Retinal pigment epithelial cell (primary cell): ENCODE data around the gene PRSS36.
A peak's percentile ranks its signal among the peaks of the same experiment; 100 is the strongest.

ENCODE experiments used
- DNase-seq: peaks from one replicate; pipeline ENCODE4 v3.0.0-alpha.2; 2010; ENCODE audit warnings: low read depth
- H3K4me3 ChIP-seq: 2 replicates; pipeline ENCODE4 v1.5.1; 2011; ENCODE audit warnings: mild to moderate bottlenecking, low read length, control low read depth, moderate library complexity
- TF ChIP-seq, protein P1 (sequence below): conservative IDR thresholded peaks from 2 replicates; pipeline ENCODE4 v1.5.1; 2011; ENCODE audit warnings: low read depth, low read length, control low read depth, inconsistent platforms

Gene PRSS36

DNA sequence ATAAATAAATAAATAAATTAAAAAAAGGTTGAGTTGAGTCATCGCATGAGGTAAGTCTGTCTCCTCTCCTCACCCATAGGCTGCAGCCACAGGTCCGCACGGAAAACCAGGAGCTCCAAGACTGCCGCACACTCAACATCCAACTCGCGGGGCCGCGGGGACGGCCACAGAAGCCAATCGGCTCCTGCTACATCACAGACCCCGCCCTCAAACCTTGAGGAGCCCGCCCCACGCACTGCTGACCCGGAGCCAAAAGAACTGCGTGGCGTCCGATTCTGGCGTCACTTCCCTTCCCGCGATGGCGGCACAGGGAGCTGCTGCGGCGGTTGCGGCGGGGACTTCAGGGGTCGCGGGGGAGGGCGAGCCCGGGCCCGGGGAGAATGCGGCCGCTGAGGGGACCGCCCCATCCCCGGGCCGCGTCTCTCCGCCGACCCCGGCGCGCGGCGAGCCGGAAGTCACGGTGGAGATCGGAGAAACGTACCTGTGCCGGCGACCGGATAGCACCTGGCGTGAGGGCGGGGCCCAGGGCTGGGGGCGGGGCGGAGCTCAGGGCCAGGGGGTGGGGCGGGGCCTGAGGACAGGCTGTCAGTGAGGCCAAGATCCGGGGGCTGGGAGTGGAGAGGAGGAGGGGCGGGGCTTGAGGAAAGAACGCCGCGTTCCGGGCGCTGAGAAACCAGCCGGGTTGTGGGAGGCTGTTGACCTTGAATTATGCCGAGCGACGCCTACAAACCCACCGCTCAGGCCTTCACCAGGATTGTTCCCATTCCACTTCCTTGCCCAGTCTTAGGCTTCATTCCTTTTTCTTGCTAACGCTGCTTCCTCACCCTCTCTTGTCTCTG lies 32.3 kb downstream of the PRSS36 start, which contains the start of gene KAT8:
KAT8 (plus strand) TSS at position 281 of the 839 bp plus-strand sequence; CDS start at position 299, 18 bp downstream.
- TF ChIP-seq, protein P1, sequence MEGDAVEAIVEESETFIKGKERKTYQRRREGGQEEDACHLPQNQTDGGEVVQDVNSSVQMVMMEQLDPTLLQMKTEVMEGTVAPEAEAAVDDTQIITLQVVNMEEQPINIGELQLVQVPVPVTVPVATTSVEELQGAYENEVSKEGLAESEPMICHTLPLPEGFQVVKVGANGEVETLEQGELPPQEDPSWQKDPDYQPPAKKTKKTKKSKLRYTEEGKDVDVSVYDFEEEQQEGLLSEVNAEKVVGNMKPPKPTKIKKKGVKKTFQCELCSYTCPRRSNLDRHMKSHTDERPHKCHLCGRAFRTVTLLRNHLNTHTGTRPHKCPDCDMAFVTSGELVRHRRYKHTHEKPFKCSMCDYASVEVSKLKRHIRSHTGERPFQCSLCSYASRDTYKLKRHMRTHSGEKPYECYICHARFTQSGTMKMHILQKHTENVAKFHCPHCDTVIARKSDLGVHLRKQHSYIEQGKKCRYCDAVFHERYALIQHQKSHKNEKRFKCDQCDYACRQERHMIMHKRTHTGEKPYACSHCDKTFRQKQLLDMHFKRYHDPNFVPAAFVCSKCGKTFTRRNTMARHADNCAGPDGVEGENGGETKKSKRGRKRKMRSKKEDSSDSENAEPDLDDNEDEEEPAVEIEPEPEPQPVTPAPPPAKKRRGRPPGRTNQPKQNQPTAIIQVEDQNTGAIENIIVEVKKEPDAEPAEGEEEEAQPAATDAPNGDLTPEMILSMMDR, result no peak
- DNase-seq, result peak; percentile 90
- H3K4me3 ChIP-seq, result peak within 1 kb of the TSS; percentile 87

DNA sequence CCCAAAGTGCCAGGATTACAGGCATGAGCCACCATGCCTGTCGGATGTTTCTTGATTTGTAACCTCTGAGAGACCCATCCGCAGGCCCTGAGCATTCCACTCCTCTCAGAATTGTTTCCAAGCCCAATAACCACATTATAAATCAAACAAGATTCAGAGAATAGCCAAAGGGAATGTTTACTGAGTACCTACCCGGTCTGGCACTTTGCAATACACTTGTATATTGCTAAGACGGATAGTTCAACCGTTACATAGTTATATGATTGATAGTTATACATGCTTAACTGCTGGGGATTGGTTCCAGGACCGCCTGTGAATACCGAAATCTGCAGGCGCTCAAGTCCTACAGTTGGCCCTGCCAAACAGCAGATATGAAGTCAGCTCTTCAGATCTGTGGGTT lies 35.4 kb downstream of the PRSS36 start:
- no peak for DNase-seq
- H3K4me3 ChIP-seq, result no peak overlapping the region
- TF ChIP-seq, protein P1, result no peak

DNA sequence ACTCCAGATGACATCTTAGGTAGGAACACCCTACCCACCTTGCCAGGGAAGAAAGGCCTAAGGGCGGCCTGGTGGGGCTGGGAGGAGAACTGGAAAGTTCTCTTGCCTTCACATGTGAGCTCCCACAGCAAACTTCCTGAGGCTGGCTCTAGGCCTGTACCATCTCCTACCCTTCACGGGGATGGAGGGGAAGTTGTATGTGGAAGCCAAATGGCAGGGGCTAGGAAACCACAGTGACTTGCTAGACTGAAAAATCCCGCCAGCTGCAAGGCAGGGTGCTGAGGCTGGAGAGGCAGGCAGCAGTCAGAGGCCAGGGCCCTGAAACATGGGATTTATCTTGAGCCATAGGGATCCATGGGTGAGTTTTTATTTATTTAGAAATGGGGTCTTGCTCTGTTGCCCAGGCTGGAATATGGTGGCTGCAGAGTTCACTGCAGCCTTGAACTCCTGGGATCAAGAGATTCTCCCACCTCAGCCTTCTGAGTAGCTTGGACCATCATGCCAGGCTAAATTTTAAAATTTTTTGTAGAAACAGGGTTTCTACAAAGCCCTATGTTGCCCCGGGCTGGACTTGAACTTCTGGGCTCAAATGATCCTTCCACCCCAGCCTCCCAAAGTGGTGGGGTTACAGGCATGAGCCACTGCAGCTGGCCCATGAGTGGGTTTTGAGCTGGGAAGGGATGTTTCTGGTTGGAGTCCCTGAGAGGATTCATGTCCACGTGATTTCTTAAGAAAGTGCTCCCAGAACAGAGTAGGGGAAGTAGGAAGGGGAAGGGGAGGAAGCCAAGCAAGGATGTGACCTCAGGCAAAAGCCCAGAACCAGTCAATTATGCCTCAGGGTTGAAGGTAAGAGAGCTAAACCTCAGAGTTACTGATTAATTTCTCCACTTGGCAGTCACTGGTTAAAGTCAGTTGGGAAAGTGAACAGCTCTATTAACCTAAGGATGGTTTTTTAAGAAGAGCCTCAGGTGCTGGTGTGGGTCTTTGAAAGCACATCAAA lies 36.4 kb downstream of the PRSS36 start:
- TF ChIP-seq, protein P1, result no peak
- DNase-seq, result no peak
- H3K4me3 ChIP-seq, result no peak overlapping the region

DNA sequence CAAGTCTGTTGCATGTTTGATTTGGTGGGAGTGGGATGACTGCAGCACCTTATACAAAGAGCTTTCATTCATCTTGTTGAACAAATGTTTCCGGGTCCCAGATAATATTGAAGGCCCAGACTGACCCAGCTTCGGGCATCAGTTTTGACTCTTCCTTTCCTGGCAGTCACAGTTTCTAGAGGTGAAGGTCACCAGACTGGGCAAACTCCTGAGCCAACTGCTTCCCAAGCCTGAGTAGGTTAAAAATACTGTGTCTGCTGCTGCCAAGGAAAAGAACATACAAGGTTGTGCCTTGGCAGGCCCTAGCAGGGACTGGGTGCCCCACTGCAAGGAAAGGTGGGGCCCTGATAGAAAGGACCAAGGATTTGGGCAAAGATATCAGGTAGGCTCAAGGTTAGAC lies 37.2 kb downstream of the PRSS36 start:
- no peak overlapping the region for H3K4me3 ChIP-seq
- TF ChIP-seq, protein P1, result no peak
- DNase-seq, result no peak

DNA sequence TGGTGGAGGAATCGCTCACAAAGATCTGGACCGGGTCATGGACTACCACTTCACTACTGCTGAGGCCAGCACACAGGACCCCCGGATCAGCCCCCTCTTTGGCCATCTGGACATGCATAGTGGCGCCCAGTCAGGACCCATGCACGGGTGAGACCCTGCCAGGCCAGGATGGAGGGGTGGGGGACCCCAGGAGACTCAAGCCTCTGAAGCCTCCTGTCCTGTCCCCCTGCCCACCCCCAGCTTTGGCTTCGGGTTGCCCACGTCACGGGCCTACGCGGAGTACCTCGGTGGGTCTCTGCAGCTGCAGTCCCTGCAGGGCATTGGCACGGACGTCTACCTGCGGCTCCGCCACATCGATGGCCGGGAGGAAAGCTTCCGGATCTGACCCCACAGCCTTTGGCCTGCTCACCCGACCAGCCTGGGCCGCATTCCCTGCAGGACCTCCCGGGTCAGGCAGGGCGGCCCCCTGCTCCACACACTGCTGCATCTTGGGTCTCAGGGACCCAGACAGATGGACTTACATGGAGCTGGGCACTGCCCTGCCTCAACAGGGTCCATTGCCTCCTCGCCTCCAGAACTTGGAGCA lies 37.9 kb downstream of the PRSS36 start:
- no peak overlapping the region for H3K4me3 ChIP-seq
- TF ChIP-seq, protein P1, result no peak
- DNase-seq, result no peak

DNA sequence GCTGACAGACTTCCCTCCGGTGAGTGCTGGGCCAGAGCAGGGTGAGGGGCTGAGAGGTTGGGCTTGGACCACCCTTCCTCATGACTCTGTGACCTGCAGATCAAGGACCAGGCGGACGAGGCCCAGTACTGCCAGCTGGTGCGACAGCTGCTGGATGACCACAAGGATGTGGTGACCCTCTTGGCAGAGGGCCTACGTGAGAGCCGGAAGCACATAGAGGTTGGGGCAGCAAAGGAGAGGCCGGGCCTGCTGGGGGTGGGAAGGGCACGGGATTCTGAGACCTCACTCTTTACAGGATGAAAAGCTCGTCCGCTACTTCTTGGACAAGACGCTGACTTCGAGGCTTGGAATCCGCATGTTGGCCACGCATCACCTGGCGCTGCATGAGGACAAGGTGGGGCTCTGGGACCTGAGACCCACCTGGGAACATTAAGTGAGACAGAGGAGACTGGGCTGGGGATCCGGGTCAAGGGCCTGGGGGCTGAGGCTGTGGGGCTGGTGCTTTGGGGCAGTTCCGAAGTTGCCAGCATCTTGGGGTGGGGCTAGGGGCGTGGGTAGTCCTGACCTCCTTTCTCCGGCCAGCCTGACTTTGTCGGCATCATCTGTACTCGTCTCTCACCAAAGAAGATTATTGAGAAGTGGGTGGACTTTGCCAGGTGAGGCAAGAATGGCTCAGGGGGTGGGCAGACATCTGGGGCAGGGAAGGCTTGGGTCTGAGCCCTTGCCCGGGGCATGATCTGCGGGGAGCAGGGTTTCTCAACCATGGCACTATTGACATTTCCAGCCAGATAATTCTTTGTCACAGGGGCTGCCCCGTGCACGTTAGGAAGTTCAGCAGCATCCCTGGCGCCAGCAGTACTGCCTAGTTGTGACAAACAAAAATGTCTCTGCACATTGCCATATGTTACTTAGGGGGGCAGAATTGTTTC lies 39.5 kb downstream of the PRSS36 start:
- DNase-seq, result no peak
- TF ChIP-seq, protein P1, result no peak
- no peak overlapping the region for H3K4me3 ChIP-seq
